ENCODE results near the gene ENPP1.
"Not testable (repeated sequence)": the region's sequence is repeated elsewhere in the genome, so short reads cannot be mapped to it uniquely, and the experiment has no call there.

ENPP1 gene

DNA sequence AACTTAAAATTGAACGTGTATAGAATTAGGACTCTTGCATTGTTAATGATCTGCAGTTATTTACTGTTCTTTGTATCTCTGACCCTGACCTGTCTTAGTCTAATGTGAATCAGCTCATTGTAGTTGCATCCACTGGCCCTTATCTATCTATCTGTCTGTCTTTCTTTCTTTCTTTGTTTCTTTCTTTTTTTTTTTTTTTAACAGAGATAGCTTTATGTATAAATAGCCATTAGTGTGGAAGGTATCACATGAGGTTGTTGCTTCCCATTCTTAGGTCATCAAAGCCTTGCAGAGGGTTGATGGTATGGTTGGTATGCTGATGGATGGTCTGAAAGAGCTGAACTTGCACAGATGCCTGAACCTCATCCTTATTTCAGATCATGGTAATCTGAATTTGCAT lies 59.9 kb downstream of the ENPP1 start:
- no peak for DNase-seq (ENCODE audit: low read depth in 2 of 2, low spot score in 1 of 2)

- no peak for DNase-seq (ENCODE audit: low read depth in 2 of 2, low spot score in 1 of 2)
Measured at GRCh38 chr6:131868836-131869235, 61.0 kb downstream of the ENPP1 start.

GRCh38 chr6:131875647-131876046 lies 67.8 kb downstream of the ENPP1 start:
- no peak for DNase-seq (ENCODE audit: low read depth in 2 of 2, low spot score in 1 of 2)

- no peak for DNase-seq (ENCODE audit: low read depth in 2 of 2, low spot score in 1 of 2)
Measured at GRCh38 chr6:131876545-131876944, 68.7 kb downstream of the ENPP1 start.

GRCh38 chr6:131877999-131878789 lies 70.4 kb downstream of the ENPP1 start:
- DNase-seq (ENCODE audit: low read depth in 2 of 2, low spot score in 1 of 2), result no peak

DNA sequence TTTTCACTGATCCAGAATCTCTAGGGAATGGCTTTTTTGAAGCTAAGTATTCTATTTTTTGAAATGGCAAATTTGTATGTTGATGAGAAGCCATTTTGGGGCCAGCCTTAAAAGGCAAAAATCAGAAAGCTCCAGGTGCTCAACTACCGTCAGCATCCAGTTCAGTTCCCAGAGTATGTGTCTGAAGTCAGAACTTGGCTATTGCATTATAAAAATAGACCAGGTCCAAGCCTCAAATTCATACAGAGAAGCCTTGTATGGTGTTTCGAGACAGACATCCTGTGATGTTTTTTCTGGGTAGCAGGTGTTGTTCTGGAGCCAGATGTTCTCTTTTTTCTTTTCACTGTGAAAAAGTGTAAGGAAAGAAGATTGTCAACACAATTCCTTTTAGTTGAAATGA lies 75.2 kb downstream of the ENPP1 start:
- no peak for DNase-seq (ENCODE audit: low read depth in 2 of 2, low spot score in 1 of 2)

- no peak for DNase-seq (ENCODE audit: low read depth in 2 of 2, low spot score in 1 of 2)
Measured at GRCh38 chr6:131885237-131885636, 77.4 kb downstream of the ENPP1 start.

DNA sequence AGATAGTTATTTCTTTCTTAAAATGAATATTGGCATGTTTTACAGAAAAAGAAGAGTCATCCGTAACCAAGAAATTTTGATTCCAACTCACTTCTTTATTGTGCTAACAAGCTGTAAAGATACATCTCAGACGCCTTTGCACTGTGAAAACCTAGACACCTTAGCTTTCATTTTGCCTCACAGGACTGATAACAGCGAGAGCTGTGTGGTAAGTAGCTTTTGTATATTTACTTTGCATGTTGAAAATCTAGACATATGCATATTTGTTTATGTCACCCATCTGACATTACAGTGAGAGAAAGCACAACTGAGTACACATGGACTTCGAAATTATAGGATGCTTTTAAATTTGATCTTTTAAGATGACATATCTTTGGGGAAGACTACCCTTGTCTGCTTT lies 78.7 kb downstream of the ENPP1 start:
- DNase-seq (ENCODE audit: low read depth in 2 of 2, low spot score in 1 of 2), result no peak

DNA sequence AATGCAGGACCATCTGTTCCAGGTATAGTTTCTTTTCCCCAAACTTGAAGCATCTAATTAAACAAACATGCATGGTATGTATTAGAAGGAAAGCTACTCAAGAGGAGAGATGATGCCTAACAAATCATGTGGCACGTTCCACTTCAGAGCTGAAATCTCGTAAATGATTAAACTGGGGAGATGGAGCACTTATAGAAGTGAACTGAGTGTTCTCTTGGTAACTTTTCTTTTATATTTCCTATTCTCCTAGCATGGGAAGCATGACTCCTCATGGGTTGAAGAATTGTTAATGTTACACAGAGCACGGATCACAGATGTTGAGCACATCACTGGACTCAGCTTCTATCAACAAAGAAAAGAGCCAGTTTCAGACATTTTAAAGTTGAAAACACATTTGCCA lies 82.3 kb downstream of the ENPP1 start:
- no peak for DNase-seq (ENCODE audit: low read depth in 2 of 2, low spot score in 1 of 2)

DNA sequence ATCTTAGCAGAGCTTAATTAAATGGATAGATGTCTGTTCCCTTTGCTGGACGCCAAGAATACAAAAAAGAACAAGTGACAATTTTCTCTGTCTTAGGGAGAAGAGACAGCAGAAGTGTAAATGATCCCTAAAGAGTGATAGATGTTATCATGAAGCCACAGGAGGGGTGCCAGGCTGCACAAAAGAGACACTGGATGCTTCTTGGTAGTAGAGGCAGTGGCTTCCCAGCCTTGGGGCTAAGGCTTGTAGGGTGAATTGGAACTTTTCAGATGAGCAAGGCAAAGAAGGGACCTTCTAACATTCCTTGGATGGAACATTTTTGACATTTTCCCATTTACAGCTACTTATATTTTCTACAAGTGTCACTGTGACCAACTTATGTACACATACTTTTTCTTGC lies 85.4 kb downstream of the ENPP1 start:
- DNase-seq (ENCODE audit: low read depth in 2 of 2, low spot score in 1 of 2), result no peak

GRCh38 chr6:131894493-131895424 lies 86.9 kb downstream of the ENPP1 start:
- DNase-seq (ENCODE audit: low read depth in 2 of 2, low spot score in 1 of 2), result no peak

- DNase-seq (ENCODE audit: low read depth in 2 of 2, low spot score in 1 of 2), result no peak
Measured at GRCh38 chr6:131897050-131897435, 89.2 kb downstream of the ENPP1 start.

DNA sequence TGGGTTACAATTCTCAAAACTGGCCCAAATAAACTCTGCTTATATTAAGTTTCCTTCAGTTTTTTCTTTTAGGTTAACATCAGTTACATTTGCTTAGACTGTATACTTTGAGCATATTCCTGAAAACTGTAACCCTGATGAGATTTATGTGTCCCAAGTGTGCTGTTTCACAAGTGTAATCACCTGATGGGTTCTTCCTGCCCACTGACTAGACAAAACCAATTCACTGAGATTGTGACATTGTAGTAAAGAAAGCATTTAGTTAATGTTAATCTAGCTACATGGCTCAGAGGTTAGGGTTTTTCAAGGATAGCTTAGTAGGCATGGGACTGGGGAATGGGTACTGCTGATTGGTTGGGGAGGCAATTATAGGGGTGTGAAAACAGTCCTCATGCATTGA lies 89.8 kb downstream of the ENPP1 start:
- DNase-seq (ENCODE audit: low read depth in 2 of 2, low spot score in 1 of 2), result no peak

DNA sequence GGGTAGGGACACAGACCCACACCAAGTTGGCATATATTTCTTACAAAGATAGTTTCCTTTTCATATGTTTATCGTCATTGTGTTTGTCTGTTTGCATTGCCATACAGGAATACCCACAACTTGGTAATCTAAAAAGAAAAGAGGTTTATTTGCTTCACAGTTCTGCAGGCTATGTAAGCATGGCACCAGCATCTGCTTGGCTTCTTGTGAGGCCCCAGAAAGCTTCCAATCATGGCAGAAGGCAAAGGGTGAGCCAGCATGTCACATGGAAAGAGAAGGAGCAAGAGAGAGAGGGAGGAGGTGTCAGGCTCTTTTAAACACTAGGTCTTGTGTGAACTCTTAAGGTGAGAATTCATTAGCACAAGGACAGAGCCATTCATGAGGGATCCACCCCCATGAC lies 90.9 kb downstream of the ENPP1 start:
- no peak for DNase-seq (ENCODE audit: low read depth in 2 of 2, low spot score in 1 of 2)

DNA sequence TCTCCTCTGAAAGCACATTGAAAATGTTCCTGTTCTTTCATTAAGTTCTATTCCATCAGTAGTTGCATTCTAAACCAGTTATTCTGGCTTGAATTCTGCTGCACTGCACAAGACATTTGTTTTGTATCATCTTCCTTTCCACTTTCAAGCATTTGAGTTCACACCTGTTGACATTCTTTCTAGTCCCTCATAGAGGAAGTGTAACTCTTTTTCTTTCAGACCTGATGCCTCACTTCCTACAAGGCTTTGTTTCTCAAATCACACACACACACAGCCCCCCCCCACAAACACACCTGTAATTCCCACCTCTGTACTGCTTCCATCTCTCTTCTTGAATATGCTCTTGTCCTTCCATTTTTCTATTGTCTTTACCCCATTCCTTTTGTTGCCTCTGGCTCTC lies 92.4 kb downstream of the ENPP1 start:
- DNase-seq (ENCODE audit: low read depth in 2 of 2, low spot score in 1 of 2), result no peak

GRCh38 chr6:131901326-131901873 lies 93.6 kb downstream of the ENPP1 start:
- not testable (repeated sequence) for DNase-seq (ENCODE audit: low read depth in 2 of 2, low spot score in 1 of 2)

- DNase-seq (ENCODE audit: low read depth in 2 of 2, low spot score in 1 of 2), result not testable (repeated sequence)
Measured at GRCh38 chr6:131903734-131904133, 95.9 kb downstream of the ENPP1 start.

DNA sequence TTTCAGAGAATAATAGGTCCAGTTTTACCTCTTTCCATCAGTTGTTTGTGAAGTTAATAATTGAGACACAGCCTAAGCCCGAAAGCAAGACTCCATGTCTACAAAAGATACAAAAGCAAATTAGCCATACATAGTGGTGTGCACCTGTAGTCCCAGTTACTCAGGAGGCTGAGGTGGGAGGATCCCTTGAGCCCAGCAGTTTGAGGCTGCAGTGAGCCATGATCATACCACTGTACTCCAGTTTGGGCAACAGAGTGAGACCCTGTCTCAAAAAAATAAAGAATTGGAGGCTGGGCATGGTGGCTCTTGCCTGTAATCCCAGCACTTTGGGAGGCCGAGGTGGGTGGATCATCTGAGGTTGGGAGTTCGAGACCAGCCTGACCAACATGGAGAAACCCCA lies 101.0 kb downstream of the ENPP1 start:
- DNase-seq (ENCODE audit: low read depth in 2 of 2, low spot score in 1 of 2), result not testable (repeated sequence)

- peak; percentile 50 to 56 for DNase-seq (ENCODE audit: low read depth in 2 of 2, low spot score in 1 of 2)
Measured at GRCh38 chr6:131909408-131910218, 101.8 kb downstream of the ENPP1 start.

GRCh38 chr6:131910219-131910589 lies 102.4 kb downstream of the ENPP1 start:
- DNase-seq (ENCODE audit: low read depth in 2 of 2, low spot score in 1 of 2), result no peak

DNA sequence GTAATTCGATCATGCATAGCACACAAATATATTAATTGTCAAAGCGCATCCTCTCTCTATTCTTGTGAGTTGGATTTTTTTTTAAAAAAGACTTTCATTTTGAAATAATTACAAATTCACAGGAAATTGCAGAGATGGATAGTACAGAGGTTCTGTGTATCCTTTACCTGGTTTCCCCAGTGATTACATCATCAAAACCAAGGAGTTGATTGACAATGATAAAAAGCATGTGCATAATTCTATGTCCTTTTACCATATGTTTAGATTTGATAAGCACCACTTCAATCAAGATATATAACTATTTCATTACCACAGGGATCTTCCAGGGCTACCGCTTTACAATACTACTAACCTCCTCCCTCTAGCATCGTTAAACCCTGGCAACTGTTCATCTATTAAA lies 103.1 kb downstream of the ENPP1 start:
- no peak for DNase-seq (ENCODE audit: low read depth in 2 of 2, low spot score in 1 of 2)
